Gastroesophageal sphincter (tissue), 4 donors: ENCODE measurements around the gene VEPH1. TPM values are rescaled to one million over a fixed set of nuclear protein-coding genes. Genes with fewer than 3 reads are reported as not detected.

Experiments used
- ATAC-seq: fragments of 150-250 bp; one replicate; pipeline ENCODE4 v1.9.1; 2016; ENCODE audit warnings: mild to moderate bottlenecking, moderate library complexity
- H3K27ac ChIP-seq, 4 donors: fragments of 200-600 bp; sonication (generic) in 3 of 4; 1 replicate in 3 of 4; 2 replicates in 1 of 4; pipeline ENCODE4 v1.5.1; 2016 to 2019
- H3K27me3 ChIP-seq: fragments of 200-600 bp; sonication (generic); one replicate; pipeline ENCODE4 v1.5.1; 2019
- H3K36me3 ChIP-seq, 2 donors: fragments of 200-600 bp; sonication (generic); one replicate each; pipeline ENCODE4 v1.5.1; 2019; ENCODE audit warnings: control low read depth in 1 of 2
- H3K4me1 ChIP-seq, 3 donors: fragments of 200-600 bp; sonication (generic); 1 replicate in 2 of 3; 2 replicates in 1 of 3; pipeline ENCODE4 v1.5.1; 2016 to 2019; ENCODE audit warnings: control low read depth in 2 of 3
- H3K4me3 ChIP-seq, 2 donors: fragments of 200-600 bp; sonication (generic); one replicate each; pipeline ENCODE4 v1.5.1; 2019; ENCODE audit warnings: mild to moderate bottlenecking in 1 of 2, moderate library complexity in 1 of 2
- H3K9me3 ChIP-seq, 3 donors: fragments of 200-600 bp; sonication (generic); one replicate each; pipeline ENCODE4 v1.5.1; 2017 to 2019; ENCODE audit warnings: control low read depth in 2 of 3
- EP300 ChIP-seq: sonication (generic); formaldehyde crosslinking; IDR thresholded peaks from one replicate; pipeline ENCODE4 v1.6.1; 2017; ENCODE audit warnings: antibody characterized with exemption, mild to moderate bottlenecking
- POLR2A ChIP-seq, 2 donors: fragments of 450-650 bp; IDR thresholded peaks; one replicate each; pipeline ENCODE4 v1.6.1; 2017; ENCODE audit warnings: antibody characterized with exemption in 2 of 2, mild to moderate bottlenecking in 2 of 2, moderate library complexity in 1 of 2
- POLR2AphosphoS5 ChIP-seq: sonication (generic); formaldehyde crosslinking; IDR thresholded peaks from one replicate; pipeline ENCODE4 v1.6.1; 2017; ENCODE audit warnings: antibody characterized with exemption
- WGBS, 2 donors: methylation state at CpG; one replicate each; pipeline ENCODE4 v1.1.5; 2018; ENCODE audit warnings: low coverage in 1 of 2; 5-methylcytosine and 5-hydroxymethylcytosine counted together
- total RNA-seq, 4 donors: library from RNA; depleted of rRNA; stranded (reverse); fragments of >200 nt; gene quantifications; one replicate each; pipeline ENCODE4 v1.1.0, GENCODE V29; 2016
- TF ChIP-seq, protein P1 (sequence below), 4 experiments: fragments of 200-600 bp in 2 of 4; fragments of 450-650 bp in 2 of 4; sonication (generic) in 1 of 4; IDR thresholded peaks; one replicate each; pipeline ENCODE4 v1.5.1; 2017 to 2019; ENCODE audit warnings: antibody characterized with exemption in 4 of 4, mild to moderate bottlenecking in 2 of 4, moderate library complexity in 2 of 4

VEPH1 gene
- total RNA-seq, 4 donors from 2014 or later, result 0.62 to 2.3 (median 1.7) TPM

DNA sequence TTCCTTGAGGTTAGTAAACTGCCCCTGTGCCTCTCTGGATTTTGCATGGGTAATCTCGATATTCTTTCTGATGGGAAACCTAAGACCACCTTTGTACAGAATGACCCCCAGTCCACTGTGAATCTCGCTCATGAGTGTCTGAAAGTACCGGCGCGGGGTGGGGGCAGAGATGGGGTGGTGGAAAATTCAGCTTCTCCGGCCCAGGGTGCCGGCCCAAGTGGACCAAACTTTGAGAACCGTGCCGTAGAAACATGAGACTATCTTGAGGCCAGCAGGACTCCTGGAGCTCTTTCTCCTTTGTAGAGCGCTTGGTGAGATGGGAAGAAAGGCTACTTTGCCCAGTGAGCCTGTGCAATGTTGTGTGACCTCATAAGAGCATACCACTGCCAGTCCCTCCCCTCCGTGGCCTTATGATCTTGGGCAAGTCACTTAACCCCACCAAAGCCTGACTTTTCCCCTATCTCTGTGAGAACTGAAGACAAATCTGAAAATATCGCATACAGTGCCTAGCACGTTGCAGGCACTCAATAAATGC is 40.4 kb upstream of the VEPH1 start:
- H3K27ac ChIP-seq, result peak overlapping the region in 3 of 4 donors; percentile 28 to 48 (median 42)
- no peak for TF ChIP-seq EP300
- no peak for ATAC-seq
- no peaks in the 10 kb centered on the region for H3K27me3 ChIP-seq
- H3K4me3 ChIP-seq, result peak overlapping the region; percentile 17 to 47
- H3K9me3 ChIP-seq, result peaks cover 0 to 10% (median 0%) of the 10 kb centered on the region in 3 donors
- H3K36me3 ChIP-seq, result no peaks in the 10 kb centered on the region
- H3K4me1 ChIP-seq, result peaks cover 0 to 15% (median 0%) of the 10 kb centered on the region in 3 donors
- WGBS, 2 donors, result 87 to 90% methylated on average over 4 to 9 of the region's 13 CpGs

GRCh38 chr3:157542711-157543500 is 39.7 kb upstream of the VEPH1 start:
- Histone ChIP-seq H3K4me1 (peaks cover 0 to 15% (median 0%) of the 10 kb centered on the region in 3 donors), H3K4me3 (peak overlapping the region; percentile 17 to 47), H3K27me3 (no peaks in the 10 kb centered on the region), H3K9me3 (peaks cover 0 to 10% (median 0%) of the 10 kb centered on the region in 3 donors), H3K36me3 (no peaks in the 10 kb centered on the region), H3K27ac (peak overlapping the region in 3 of 4 donors; percentile 42 to 48 (median 44))
- peak; percentile 81 for ATAC-seq
- WGBS, 2 donors, result 0 to 34% methylated on average over 1 to 4 of the region's 50 CpGs
- TF ChIP-seq, protein P1, sequence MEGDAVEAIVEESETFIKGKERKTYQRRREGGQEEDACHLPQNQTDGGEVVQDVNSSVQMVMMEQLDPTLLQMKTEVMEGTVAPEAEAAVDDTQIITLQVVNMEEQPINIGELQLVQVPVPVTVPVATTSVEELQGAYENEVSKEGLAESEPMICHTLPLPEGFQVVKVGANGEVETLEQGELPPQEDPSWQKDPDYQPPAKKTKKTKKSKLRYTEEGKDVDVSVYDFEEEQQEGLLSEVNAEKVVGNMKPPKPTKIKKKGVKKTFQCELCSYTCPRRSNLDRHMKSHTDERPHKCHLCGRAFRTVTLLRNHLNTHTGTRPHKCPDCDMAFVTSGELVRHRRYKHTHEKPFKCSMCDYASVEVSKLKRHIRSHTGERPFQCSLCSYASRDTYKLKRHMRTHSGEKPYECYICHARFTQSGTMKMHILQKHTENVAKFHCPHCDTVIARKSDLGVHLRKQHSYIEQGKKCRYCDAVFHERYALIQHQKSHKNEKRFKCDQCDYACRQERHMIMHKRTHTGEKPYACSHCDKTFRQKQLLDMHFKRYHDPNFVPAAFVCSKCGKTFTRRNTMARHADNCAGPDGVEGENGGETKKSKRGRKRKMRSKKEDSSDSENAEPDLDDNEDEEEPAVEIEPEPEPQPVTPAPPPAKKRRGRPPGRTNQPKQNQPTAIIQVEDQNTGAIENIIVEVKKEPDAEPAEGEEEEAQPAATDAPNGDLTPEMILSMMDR (IDR thresholded peaks at IDR 0.05), result peak in 2 of 4 experiments; percentile 11 to 23
- no peak for TF ChIP-seq EP300

DNA sequence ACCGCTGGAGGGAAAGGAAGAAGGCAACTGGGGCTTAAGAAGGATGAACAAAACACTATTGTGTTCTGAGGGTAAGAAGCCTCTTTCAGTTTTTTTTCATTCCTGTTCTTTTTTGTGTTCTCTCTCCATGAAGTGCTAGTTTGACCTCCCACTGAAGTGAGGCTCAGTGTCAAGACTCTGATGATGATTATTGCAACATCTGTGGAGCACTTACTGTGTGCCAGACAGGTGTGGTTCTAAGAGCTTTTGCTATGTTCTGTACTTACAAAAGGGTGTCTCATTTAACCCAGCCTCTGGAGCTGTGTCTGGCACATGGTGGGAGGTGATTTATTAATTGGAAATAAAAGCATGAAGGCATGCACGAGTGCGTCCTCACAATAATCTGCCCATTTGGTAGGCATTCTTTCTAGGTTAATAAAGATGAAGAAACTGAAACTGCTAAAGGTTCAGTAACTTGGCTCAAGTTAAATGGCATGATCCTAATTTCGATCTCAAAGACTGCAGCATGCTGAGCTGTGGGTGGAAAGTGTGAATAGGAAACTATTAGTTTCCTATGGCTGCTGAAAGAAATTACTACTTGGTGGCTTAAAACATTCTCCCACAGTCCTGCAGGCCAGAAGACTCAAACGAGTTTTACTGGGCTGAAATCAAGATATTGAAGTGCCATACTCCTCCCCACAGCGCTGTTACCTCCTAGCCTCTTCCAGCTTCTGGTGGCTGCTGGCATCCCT is 38.5 kb upstream of the VEPH1 start:
- no peak overlapping the region for H3K27ac ChIP-seq

GRCh38 chr3:157540656-157541055 is 37.4 kb upstream of the VEPH1 start:
- ATAC-seq, result no peak
- Histone ChIP-seq H3K9me3 (peaks cover 0 to 10% (median 0%) of the 10 kb centered on the region in 3 donors), H3K4me3 (no peak overlapping the region), H3K4me1 (peaks cover 0 to 15% (median 0%) of the 10 kb centered on the region in 3 donors), H3K27me3 (no peaks in the 10 kb centered on the region), H3K27ac (no peak overlapping the region), H3K36me3 (no peaks in the 10 kb centered on the region)
- WGBS, 2 donors, result 53 to 77% methylated on average over 3 of the region's 3 CpGs
- no peak for TF ChIP-seq POLR2AphosphoS5

More for the DNA sequence above, 38.5 kb upstream of the VEPH1 start:
- 70 to 73% methylated on average over 4 to 6 of the region's 6 CpGs for WGBS, 2 donors
- H3K4me1 ChIP-seq, result peaks cover 0 to 15% (median 0%) of the 10 kb centered on the region in 3 donors
- no peak for ATAC-seq
- no peaks in the 10 kb centered on the region for H3K27me3 ChIP-seq
- TF ChIP-seq, protein P1 (IDR thresholded peaks at IDR 0.05), result no peak
- TF ChIP-seq EP300 (no peak), POLR2AphosphoS5 (no peak), POLR2A (IDR thresholded peaks at IDR 0.05) (no peak)
- H3K4me3 ChIP-seq, result no peak overlapping the region
- no peaks in the 10 kb centered on the region for H3K36me3 ChIP-seq
- peaks cover 0 to 10% (median 0%) of the 10 kb centered on the region in 3 donors for H3K9me3 ChIP-seq

GRCh38 chr3:157535667-157536066 is 32.5 kb upstream of the VEPH1 start:
- 96 to 97% methylated on average over 3 of the region's 3 CpGs for WGBS, 2 donors
- Histone ChIP-seq H3K27ac (no peak overlapping the region), H3K4me1 (peaks cover 0 to 9% (median 0%) of the 10 kb centered on the region in 3 donors), H3K4me3 (no peak overlapping the region), H3K36me3 (no peaks in the 10 kb centered on the region), H3K27me3 (no peaks in the 10 kb centered on the region), H3K9me3 (no peaks in the 10 kb centered on the region)
- TF ChIP-seq, protein P1 (IDR thresholded peaks at IDR 0.05), result no peak
- no peak for TF ChIP-seq POLR2AphosphoS5
- TF ChIP-seq POLR2A (IDR thresholded peaks at IDR 0.05), result no peak
- TF ChIP-seq EP300, result no peak
- no peak for ATAC-seq
